Cardiac fibroblast (primary cell): Measurements from ENCODE around the gene JAK1.
"Not testable (repeated sequence)": the region's sequence is repeated elsewhere in the genome, so short reads cannot be mapped to it uniquely, and the experiment has no call there.

ENCODE experiments used
- DNase-seq, 2 donors: peaks; one replicate each; pipeline versions ENCODE4 v3.0.0 to v3.0.0-alpha.2; 2010; ENCODE audit warnings: low read depth in 2 of 2
- H3K4me3 ChIP-seq, 2 donors: replicated peaks in 1 of 2; 1 replicate in 1 of 2; 2 replicates in 1 of 2; pipeline ENCODE4 v1.5.1; 2011; ENCODE audit warnings: low read depth in 2 of 2, low read length in 2 of 2, mild to moderate bottlenecking in 2 of 2, moderate library complexity in 1 of 2
- CTCF ChIP-seq: IDR thresholded peaks from one replicate; pipeline ENCODE4 v1.5.1; 2011; ENCODE audit warnings: low read depth, mild to moderate bottlenecking, low read length, inconsistent platforms

JAK1 gene

GRCh38 chr1:64830030-64830651 is 136.2 kb downstream of the JAK1 start:
- no peak for TF ChIP-seq CTCF
- DNase-seq: no peak
- no peak overlapping the region for H3K4me3 ChIP-seq

- DNase-seq: no peak
- TF ChIP-seq CTCF: no peak
- no peak overlapping the region for H3K4me3 ChIP-seq
These were observed 136.8 kb downstream of the JAK1 start for GRCh38 chr1:64829411-64830029.

GRCh38 chr1:64828829-64829228 is 137.5 kb downstream of the JAK1 start:
- H3K4me3 ChIP-seq: no peak overlapping the region
- no peak for DNase-seq
- TF ChIP-seq CTCF: no peak

- no peak overlapping the region for H3K4me3 ChIP-seq
- DNase-seq: peak in 1 of 2 donors; percentile 40
These were observed 139.4 kb downstream of the JAK1 start for GRCh38 chr1:64826991-64827390.

GRCh38 chr1:64823691-64824476 is 142.5 kb downstream of the JAK1 start:
- peak; percentile 59 for TF ChIP-seq CTCF
- no peak overlapping the region for H3K4me3 ChIP-seq
- DNase-seq: peak; percentile 84 to 90

More at GRCh38 chr1:64826991-64827390, 139.4 kb downstream of the JAK1 start:
- TF ChIP-seq CTCF: no peak

GRCh38 chr1:64822621-64823020 is 143.7 kb downstream of the JAK1 start:
- H3K4me3 ChIP-seq: no peak overlapping the region
- DNase-seq: peak; percentile 30 to 64
- TF ChIP-seq CTCF: no peak

- not testable (repeated sequence) for DNase-seq, H3K4me3 ChIP-seq
These were observed 145.8 kb downstream of the JAK1 start for GRCh38 chr1:64820572-64820971.

GRCh38 chr1:64817364-64817763 is 149.0 kb downstream of the JAK1 start:
- not testable (repeated sequence) for DNase-seq, H3K4me3 ChIP-seq
